CD4-positive, alpha-beta T cell treated with Interleukin-2 at 100 ng/mL for 4 hours (primary cell): ENCODE results near the gene SGO1.
A peak's percentile ranks its signal among the peaks of the same experiment; 100 is the strongest.
"Not testable (repeated sequence)": the region's sequence is repeated elsewhere in the genome, so short reads cannot be mapped to it uniquely, and the experiment has no call there.

Source experiments
- DNase-seq: peaks from one replicate; pipeline ENCODE4 v3.0.0-alpha.2; 2020; ENCODE audit warnings: low spot score

SGO1 gene

DNA sequence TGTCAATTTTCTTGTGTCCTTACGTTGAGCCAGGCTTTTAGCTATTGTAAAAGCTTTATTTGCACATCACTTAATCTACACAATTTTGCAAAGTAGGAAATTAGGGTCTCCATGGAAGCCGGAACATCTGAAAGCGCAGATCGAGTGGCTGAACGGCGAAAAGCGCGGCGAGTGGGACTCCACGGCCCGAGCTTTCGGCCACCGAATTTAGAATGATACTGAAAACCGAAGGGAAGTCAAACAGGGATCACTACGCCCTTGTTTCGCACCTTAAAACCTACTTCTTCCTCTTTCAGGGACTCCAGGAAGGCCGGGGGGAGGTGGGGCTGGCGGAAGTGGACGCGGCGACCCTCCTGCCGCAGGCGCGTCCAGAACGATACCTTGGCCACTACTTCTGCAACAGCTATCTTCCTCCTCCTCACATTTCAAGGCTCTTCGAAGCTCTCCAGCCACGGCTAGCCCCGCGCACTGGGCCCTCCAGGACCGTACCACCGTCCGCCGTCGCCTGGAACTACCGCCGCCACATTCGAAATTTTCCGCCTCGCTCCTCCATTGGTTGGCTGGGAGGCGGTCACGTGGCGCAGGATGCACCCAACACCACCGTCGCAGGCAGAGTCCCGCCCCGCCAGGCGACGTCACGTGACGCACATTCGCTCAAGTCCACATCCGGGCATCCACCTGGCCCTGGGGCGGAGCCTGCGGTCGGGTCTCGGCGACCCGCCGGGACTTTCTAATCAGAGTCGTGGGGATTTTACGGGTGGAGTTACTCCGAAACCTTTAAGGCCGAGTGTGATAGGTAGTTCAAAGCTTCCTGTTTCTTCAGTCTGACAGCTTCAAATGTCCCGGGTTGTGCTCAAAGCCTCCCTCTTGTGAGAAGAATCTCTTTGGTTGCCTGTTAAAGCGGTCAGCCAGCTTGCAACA is at the start of gene SGO1:
Gene SGO1, minus strand, starts transcription at position 528 of the 921 bp plus-strand sequence. CDS start 2,179 bp downstream, outside the sequence.
- peak; percentile 99 for DNase-seq

DNA sequence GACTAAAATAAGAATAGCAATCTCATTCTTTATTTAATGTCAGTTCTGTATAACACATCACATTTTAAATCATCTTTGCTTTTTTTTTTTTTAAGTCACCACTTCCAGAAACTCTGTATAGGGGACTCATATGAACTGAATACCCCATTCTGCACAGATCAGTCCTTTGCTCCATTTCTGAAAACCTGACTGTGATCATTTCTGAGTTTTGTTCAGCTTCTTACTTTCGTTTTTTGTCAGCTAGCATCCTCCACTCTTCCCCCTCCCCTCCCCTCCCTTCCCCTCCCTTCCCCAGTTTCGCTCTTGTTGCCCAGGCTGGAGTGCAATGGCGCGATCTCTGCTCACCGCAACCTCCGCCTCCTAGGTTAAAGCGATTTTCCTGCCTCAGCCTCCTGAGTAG is 49.8 kb upstream of the SGO1 start:
- DNase-seq, result no peak

DNA sequence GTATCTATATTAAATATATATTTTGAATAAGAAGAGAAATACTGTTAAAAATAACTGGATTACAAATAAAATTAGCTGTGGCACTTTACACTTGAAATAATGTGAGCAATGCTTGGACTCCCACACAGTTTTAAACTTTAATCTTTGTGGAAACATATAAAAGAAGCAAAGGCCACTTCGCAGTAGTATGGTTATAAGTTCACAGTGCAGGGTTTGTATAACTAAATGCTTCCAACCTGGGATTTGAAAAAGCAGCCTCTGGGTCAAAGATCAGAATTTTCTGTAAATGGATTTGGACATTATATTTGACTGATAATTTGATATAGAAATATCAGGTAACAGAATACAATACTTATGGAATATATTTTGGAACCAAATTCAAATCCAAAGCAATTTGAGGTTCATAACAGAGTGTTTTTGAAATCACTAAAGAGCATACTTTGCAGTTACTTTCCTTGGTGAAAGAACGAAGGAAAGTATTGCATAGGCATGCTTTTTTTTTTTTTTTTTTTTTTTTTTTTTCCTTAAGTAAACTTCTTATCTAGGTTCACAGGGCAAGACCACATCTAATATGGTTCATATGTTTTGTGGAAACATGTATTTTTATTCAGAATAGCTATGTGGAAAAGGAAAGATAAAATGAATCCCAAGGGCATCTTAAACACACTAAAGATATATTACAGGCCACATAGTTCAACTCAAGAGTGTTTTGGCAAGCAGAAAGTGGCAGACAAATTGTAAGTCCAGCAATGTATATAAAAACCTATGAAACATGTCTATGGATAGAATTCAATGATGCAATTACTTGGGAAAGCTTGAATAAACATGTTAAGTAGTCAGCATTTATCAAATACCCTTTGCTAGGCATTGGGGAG is 47.1 kb upstream of the SGO1 start:
- no peak for DNase-seq

DNA sequence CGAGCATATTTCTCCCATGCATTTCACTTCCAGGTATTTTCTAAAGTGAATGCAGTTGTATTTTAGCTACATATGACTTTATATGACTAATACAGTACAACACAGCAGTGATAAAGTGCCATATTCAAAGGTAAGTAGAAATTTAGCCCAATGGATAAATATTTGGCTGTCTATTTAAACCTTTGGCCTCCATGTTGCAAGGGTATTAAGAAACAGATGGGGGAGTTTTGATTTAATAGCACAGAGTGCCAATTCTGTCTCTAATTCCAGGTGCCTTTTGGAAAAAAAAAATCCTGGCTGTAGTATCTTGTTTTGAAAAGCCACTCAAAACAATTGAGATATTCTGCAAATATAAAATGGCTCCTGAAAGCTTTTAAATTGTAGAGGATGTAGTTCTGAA is 44.9 kb upstream of the SGO1 start:
- no peak for DNase-seq

DNA sequence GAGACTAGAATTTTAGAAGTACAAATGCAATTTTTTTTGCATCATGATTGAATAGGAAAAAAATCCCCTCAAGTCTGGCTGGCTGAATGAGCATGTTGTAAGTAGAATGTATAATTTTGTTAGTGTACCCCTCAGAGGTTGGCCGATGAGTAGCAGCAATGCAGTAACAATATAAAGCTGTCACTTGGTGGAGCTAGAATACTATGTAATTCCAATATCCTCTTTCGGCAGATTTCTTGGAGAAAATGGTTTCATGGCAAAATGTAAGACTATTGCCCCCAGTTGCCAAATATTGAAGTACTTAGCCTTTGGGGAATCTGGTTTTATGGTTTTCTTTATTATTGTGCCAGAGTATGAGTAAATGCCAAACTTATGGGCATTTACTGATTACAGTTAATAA is 39.8 kb upstream of the SGO1 start:
- no peak for DNase-seq

DNA sequence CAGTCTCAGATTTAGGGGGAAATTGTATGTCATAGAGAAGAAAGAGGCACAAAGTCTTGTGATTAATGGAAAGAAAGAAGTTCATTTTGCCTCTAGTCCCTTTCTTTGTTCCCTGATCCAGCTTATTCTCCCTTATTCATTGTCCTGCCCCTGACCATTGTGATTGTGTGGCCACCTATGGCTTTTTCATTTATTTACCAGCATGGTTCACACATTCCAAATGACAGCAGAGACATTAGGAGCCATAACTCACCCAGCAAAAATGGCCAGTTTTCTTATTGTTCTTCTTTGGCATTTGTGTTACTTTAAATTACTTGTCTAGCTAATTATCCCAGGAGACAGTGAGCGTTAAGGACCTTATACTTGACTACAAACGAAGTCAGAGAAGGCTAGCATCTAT is 36.3 kb upstream of the SGO1 start:
- DNase-seq, result no peak

DNA sequence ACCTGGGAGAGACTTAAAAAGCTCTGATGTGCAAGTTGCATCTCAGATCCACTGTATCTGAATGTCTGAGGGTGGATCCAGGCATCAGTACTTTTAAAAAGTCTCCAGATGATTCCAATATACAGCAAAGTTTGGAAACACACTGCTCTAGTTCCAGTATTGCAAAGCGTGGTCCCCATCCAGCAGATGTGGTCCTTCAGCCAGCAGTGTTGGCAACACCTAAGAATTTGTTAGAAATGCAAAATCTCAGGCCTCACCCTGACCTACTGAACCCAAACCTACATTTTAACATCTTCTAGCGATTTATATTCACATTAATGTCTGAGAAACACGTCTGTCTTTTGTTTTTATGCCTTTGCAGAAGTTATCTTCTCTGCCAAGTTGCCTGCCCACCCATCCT is 32.2 kb upstream of the SGO1 start:
- no peak for DNase-seq

DNA sequence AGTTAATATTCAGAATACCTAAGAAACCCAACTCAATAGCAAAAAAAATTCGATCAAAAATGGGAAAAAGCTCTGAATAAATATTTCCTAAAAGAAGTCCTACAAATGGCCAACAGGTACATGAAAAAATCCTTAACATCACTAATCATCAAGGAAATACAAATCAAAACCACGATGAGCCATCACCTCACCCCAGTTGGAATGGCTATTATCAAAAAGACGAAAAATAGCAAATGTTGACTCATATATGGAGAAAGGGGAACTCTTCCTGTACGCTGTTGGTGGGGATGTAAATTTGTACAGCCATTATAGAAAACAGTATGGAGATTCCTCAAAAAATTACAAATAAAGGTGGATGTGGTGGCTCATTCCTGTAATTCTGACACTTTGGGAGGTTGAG is 29.6 kb upstream of the SGO1 start:
- no peak for DNase-seq

DNA sequence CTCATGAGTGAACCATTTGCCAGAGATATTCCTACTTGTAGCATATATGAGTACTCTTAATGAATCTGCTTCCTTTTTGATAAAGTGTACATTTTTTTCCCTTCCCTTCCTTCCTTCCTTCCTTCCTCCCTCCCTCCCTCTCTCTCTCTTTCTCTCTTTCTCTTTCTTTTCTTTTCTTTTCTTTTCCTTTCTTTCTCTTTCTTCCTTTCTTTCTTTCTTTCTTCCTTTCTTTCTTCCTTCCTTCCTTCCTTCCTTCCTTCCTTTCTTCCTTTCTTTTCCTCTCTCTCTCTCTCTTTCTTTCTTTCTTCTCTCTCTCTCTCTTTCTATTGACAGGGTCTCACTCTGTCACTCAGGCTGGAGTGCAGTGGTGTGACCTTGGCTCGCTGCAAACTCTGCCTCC is 27.5 kb upstream of the SGO1 start:
- not testable (repeated sequence) for DNase-seq

DNA sequence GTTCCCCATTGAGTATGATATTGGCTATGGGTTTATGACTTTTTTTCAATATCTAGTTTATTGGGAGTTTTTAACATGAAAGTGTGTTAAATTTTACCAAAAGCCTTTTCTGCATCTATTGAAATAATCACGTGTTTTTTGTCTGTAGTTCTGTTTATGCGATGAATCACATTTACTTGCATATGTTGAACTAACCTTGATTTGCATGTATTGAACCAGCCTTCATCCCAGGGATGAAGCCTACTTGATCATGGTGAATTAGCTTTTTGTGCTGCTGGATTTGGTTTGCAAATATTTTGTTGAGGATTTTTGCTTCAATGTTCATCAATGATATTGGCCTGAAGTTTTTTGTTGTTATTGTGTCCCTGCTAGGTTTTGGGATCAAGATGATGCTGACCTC is 21.9 kb upstream of the SGO1 start:
- not testable (repeated sequence) for DNase-seq

DNA sequence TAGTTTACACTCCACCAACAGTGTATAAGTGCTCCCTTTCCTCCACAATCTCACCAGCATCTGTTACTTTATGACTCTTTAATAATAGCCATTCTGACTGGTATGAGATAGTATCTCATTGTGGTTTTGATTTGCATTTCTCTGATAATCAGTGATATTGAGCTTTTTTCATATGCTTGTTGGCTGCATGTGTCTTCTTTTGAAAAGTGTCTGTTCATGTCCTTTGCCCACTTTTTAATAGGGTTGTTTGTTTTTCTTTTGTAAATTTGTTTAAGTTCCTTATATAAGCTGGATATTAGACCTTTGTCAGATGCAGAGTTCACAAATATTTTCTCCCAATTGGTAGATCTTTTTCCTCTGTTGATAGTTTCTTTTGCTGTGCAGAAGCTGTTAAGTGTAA is 19.9 kb upstream of the SGO1 start:
- DNase-seq, result not testable (repeated sequence)

DNA sequence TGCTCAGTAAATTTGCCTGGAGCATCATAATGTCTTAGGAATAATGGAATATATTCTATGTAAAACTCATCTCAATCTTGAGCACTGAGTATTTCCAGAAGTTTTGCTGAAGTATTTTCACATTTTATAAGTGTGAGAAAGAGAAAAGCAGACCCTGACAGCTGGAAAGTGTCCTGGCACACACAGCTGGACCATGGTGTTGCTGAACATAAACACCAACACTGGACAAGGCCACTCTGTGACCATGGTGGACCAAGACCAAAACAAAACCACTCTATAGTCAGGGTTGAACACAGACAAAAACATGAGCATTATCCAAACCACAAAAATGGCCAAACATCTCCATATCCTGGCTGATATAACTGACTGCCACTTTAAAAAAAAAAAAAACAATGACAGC is 15.1 kb upstream of the SGO1 start:
- no peak for DNase-seq

DNA sequence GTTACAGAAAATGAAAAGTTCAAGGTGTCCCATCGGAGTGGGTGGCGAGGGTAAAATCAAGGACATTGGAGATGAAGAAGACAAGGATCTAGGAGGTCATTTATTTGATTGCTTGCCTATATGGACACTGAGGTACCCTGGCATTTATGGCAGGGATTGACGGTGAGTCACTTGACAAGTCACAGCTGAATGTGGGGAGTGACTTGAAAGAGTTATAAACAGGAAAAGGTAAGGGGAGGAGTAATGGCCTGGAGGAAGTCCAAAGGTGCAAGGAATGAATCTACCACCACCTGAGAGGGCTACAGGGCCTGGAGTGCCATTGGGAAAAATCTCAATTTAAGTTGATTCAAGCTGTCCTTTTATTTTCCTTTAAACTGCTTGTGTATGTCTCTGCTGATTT is 11.8 kb upstream of the SGO1 start:
- DNase-seq, result no peak

DNA sequence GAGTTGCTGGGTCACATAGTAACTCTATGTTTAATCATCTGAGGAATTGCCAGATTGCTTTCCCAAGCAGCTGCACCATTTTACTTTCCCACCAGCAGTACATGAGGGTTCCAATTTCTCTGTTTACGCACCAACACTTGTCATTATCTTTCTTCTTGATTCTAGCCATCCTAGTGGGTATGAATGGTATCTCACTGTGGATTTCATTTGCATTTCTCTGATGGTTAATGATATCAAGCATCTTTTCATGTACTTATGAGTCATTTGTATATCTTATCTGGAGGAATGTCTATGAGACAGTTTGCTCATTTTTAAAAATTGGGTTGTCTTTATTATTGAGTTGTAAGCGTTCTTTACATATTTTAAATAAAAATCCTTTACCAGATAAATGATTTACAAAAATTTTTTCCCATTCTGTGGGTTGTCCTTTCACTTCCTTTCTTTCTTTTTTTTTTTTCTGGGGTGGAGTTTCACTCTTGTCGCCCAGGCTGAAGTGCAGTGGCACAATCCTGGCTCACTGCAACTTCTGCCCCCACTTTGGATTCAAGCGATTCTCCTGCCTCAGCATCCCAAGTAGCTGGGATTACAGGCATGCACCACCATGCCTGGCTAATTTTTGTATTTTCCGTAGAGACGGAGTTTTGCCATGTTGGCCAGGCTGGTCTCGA is 8.9 kb upstream of the SGO1 start:
- no peak for DNase-seq

DNA sequence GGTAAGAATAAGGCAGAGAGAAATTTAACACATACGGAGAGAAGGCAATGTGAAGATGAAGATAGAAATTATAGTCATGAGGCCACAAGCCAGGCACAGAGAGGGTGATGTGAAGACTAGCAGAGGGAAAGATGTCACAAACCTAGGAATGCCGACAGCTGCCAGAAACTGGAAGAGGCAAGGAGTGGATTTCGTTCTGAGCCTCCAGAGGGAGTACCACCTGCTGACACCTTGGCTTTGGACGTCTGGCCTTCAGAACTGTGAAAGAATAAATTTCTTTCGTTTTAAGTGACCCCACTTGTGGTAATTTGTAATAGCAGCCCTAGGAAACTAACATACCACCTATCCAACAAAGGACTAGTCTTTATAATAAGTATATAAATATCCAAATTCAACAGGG is 5.0 kb upstream of the SGO1 start:
- DNase-seq, result no peak

DNA sequence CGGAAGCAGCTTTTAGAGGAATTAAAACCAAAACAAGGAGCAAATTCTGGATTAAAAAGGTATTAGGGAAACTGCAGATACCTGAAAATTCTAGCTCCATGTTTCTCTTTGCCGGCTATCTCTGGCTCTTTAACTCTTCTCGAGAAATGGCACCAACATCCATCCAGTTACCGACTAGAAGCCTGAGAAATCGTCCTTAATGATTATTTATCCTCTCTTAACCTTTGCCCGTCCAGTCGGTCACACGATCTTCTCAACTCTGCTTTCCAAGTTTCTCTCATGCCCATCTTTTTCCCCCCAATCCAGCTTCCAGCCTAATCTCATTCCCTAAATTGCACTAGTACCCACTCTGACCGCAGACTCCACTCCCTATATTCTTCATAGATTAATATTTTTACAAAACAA is 596 bp upstream of the SGO1 start:
- no peak for DNase-seq

DNA sequence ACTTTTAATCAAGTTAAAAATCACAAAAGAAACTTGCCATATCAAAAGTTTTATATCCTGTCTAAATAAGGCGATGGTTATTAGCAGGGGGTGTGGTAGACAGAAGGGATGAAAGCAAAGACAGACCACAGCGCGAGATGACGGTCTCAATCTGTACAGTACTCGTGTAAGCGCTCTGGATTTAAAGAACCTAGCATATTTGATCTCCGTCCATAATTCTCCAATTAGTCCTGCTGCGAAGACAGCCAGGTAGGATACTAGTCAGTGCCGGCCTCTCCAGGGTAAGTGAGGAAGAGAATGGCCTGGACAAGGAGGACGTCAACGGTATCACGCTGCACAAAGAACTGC is 701 bp downstream of the SGO1 start:
- no peak for DNase-seq

DNA sequence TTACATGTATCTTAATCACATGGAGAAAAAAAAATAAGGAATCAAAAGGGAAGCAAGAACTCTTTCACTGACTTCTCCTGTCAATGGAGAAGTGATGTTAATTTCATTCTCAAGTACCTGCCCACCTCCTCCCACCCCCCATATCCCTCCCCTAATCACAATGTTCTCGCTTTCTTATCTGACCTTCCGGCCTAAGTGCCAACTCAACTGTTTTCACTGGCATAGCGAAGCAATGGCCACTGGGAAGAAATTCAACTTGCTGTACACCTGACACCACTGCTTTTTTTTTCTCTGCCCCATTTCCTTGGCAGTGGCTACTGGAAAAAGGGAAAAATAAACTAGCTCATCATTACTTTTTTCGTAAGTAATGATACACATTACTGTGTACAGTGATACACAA is 3.8 kb downstream of the SGO1 start:
- no peak for DNase-seq

DNA sequence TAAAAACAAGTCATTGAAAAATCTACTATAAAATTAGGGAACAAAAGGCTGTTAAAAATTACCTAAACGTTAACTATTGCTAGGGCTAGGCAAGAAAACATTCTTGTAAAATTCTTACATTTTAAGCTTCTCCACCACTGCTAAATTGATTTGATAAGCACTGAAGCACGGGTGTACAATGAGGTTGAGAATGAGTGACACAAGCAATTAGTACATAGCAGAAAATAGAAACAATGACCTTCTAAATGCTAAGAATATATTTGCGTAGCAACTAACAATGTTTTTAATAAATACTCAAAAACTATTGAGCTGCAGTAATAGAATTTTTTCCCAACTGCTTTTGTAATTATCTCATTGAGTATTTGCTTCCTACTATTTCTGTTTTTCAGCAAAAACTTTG is 4.7 kb downstream of the SGO1 start:
- DNase-seq, result no peak

DNA sequence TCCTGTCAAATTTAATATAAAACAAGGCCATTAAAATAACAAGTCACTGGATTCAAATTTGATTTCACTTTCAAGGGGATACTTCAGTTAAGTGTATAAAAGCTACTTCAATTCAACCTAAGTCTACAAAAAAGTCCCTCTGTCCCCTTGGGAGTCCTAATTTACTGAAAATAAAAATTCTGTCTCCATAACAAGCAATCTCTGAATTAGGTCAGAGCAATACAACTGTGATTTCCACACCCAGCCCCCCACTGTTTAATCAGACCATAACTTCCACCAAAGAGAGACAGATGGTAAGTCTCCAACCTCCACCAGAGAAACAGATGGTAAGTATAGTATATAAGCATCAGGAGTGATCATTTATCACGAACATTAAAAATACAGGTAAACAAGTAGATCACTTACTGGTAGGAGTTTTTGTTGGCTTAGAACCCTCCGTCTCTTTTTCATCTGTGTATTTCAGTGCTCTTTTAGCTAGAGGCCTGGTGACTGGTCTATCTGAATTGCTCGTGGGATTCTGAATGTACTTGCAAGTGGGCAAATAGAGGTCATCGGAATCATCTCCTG is 12.1 kb downstream of the SGO1 start:
- no peak for DNase-seq

DNA sequence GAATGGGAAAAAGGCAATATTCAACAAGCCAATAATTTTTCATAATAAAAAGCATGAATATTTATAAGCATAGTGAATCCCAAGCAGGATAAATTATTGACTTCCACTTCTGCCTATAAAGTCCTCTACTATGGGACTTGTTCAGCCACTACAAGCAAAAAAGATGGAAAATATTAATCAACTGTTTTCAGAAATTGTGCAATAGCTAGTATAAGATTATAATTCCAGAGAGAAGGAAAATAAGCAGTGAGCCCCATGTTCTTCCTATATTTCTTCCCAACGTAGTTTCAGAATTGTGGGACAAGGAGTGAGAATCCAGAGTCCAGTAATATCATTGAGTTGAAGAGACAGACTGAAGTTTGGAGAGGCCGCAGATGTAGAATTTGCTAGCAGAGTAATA is 24.3 kb downstream of the SGO1 start:
- DNase-seq, result no peak

DNA sequence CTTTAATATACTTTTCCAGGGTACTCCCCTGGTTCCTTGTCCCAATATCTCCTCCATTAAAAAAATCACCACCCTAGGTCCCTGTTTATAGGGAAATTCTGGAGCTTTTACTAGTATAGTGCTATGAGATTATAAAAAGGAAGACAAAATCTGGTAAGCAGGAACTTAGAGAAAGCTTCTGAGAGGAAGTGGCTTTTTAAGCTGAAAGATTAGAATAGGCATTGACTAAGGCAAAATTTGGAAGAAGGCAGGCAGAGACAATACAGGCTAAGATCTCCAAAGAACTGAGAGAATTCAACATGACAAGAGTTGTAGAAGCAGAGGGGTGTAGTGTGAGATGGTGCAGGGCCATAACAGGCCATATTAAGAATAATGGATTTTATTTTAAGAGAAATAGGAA is 25.8 kb downstream of the SGO1 start:
- DNase-seq, result no peak
